K562 (cell line): Measurements from ENCODE around the gene NR1D1. TPM values are rescaled to one million over a fixed set of nuclear protein-coding genes. Genes with fewer than 3 reads are reported as not detected.

Source experiments
- ARID2 ChIP-seq: fragments of 450-650 bp; IDR thresholded peaks from 2 replicates; pipeline ENCODE4 v1.6.1; 2017; ENCODE audit warnings: antibody characterized with exemption, mild to moderate bottlenecking
- CBFB ChIP-seq: sonication (generic); formaldehyde crosslinking; IDR thresholded peaks from 2 replicates; pipeline ENCODE4 v1.4.0; 2020; ENCODE audit warnings: mild to moderate bottlenecking, missing genetic modification reagents
- CHD1 ChIP-seq: fragments of 200-600 bp; sonication (generic); IDR thresholded peaks from one replicate; pipeline ENCODE4 v1.6.1; 2012; ENCODE audit warnings: mild to moderate bottlenecking, moderate library complexity, low read length, inconsistent platforms
- E2F3 ChIP-seq: fragments of 250-450 bp; sonication (Bioruptor Pico); IDR thresholded peaks from 2 replicates; pipeline ENCODE4 v1.4.0; 2020; ENCODE audit warnings: mild to moderate bottlenecking
- MTA1 ChIP-seq: fragments of 450-650 bp; IDR thresholded peaks from 2 replicates; pipeline ENCODE4 v1.6.1; 2017; ENCODE audit warnings: borderline replicate concordance
- MYBL2 ChIP-seq, 2 experiments: fragments of 450-650 bp in 1 of 2; sonication (generic) in 1 of 2; formaldehyde crosslinking in 1 of 2; IDR thresholded peaks; 2 replicates each; pipeline versions ENCODE4 v1.6.1 to v1.8.1; 2017 to 2022; ENCODE audit warnings: borderline replicate concordance in 1 of 2, inconsistent platforms in 1 of 2, low read depth in 1 of 2, mild to moderate bottlenecking in 1 of 2, missing genetic modification reagents in 1 of 2, moderate library complexity in 1 of 2
- NBN ChIP-seq: fragments of 450-650 bp; IDR thresholded peaks from 2 replicates; pipeline ENCODE4 v1.6.1; 2016; ENCODE audit warnings: low read depth, mild to moderate bottlenecking
- NFIC ChIP-seq: fragments of 450-650 bp; IDR thresholded peaks from 2 replicates; pipeline ENCODE4 v1.6.1; 2017; ENCODE audit warnings: mild to moderate bottlenecking, inconsistent platforms
- NFRKB ChIP-seq: fragments of 450-650 bp; IDR thresholded peaks from 2 replicates; pipeline ENCODE4 v1.6.1; 2016; ENCODE audit warnings: low read depth
- RBFOX2 ChIP-seq: fragments of 200-400 bp; formaldehyde crosslinking; IDR thresholded peaks from 2 replicates; pipeline ENCODE4 v1.6.1; 2017; ENCODE audit warnings: low read depth, mild to moderate bottlenecking, low read length, moderate library complexity
- SIRT6 ChIP-seq: IDR thresholded peaks from one replicate; pipeline ENCODE4 v1.6.1; 2012; ENCODE audit warnings: low read depth, mild to moderate bottlenecking, control low read depth, inconsistent platforms, low read length, moderate library complexity
- STAG1 ChIP-seq: sonication (generic); formaldehyde crosslinking; IDR thresholded peaks from 2 replicates; pipeline ENCODE4 v1.5.0; 2020; ENCODE audit warnings: missing genetic modification reagents, borderline replicate concordance
- ZNF121 ChIP-seq: sonication (generic); formaldehyde crosslinking; conservative IDR thresholded peaks from 2 replicates; pipeline ENCODE4 v1.8.0; 2022; ENCODE audit warnings: missing genetic modification reagents
- ZNF561 ChIP-seq: fragments of 450-650 bp; formaldehyde crosslinking; conservative IDR thresholded peaks from 2 replicates; pipeline ENCODE4 v1.4.0; 2020; ENCODE audit warnings: mild to moderate bottlenecking, moderate library complexity
- ZNF584 ChIP-seq: fragments of 200-800 bp; sonication (Bioruptor generic); IDR thresholded peaks from 2 replicates; pipeline ENCODE4 v1.6.1; 2016; ENCODE audit warnings: low read depth, mild to moderate bottlenecking, missing genetic modification characterization, missing compliant biosample characterization
- ZNF764 ChIP-seq: fragments of 250-450 bp; sonication (Bioruptor Pico); IDR thresholded peaks from 2 replicates; pipeline ENCODE4 v1.4.0; 2020; ENCODE audit warnings: low read depth, mild to moderate bottlenecking, moderate library complexity
- polyA plus RNA-seq, 8 experiments: library from polyadenylated mRNA; depleted of rRNA in 4 of 8; stranded (reverse) in 5 of 8; unstranded in 3 of 8; fragments of >200 nt; fragmentation: Nextera tagmentation in 2 of 8; fragmentation: Illumina TruSeq in 1 of 8; extraction: Ambion mirVana in 2 of 8; extraction: Trizol in 1 of 8; gene quantifications; 2 replicates each; pipeline versions ENCODE4 v1.2.1 to v1.2.3, GENCODE V29; 2011 to 2014; ENCODE audit warnings: inconsistent platforms in 1 of 8, missing spikeins in 1 of 8
- total RNA-seq, 7 experiments: library from RNA; depleted of rRNA in 6 of 7; stranded (reverse); fragments of >200 nt in 6 of 7; fragmentation: Illumina TruSeq in 2 of 7; extraction: Trizol in 2 of 7; gene quantifications; 2 replicates each; pipeline versions ENCODE4 v1.2.1 to v1.2.3, GENCODE V29; 2011 to 2021; ENCODE audit warnings: low replicate concordance in 1 of 7
- TF ChIP-seq, protein P1 (sequence below): fragments of 450-650 bp; IDR thresholded peaks from 2 replicates; pipeline ENCODE4 v1.6.1; 2018; ENCODE audit warnings: mild to moderate bottlenecking, low read depth; ENCODE audit not compliant: partially characterized antibody
- TF ChIP-seq, protein P2 (sequence below): IDR thresholded peaks from 2 replicates; pipeline ENCODE4 v1.6.1; 2016; ENCODE audit warnings: missing genetic modification characterization, missing compliant biosample characterization
- TF ChIP-seq, protein P3 (sequence below): sonication (generic); formaldehyde crosslinking; IDR thresholded peaks from 2 replicates; pipeline ENCODE4 v1.5.0; 2020; ENCODE audit warnings: missing genetic modification reagents
- TF ChIP-seq, protein P4 (sequence below), 2 experiments: IDR thresholded peaks; 2 replicates each; pipeline ENCODE4 v1.6.1; 2012; ENCODE audit warnings: improper control_type of control experiment in 2 of 2, low read depth in 2 of 2, low read length in 2 of 2, borderline replicate concordance in 1 of 2

Gene NR1D1
- total and polyA plus RNA-seq, 9 of the 15 experiments (the other 6 are each of a cell fraction or from before 2014, with no cell fraction given), result 0.25 to 7.7 (median 0.65) TPM

- TF ChIP-seq, protein P1, sequence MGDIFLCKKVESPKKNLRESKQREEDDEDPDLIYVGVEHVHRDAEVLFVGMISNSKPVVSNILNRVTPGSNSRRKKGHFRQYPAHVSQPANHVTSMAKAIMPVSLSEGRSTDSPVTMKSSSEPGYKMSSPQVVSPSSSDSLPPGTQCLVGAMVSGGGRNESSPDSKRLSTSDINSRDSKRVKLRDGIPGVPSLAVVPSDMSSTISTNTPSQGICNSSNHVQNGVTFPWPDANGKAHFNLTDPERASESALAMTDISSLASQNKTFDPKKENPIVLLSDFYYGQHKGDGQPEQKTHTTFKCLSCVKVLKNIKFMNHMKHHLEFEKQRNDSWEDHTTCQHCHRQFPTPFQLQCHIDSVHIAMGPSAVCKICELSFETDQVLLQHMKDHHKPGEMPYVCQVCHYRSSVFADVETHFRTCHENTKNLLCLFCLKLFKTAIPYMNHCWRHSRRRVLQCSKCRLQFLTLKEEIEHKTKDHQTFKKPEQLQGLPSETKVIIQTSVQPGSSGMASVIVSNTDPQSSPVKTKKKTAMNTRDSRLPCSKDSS, result no peak
- TF ChIP-seq CHD1 (no peak), ZNF561 (no peak), ZNF121 (no peak), CBFB (no peak), RBFOX2 (peak; percentile 34), ZNF584 (no peak), STAG1 (CRISPR knock-in tag) (no peak), SIRT6 (no peak), ARID2 (peak; percentile 54), E2F3 (CRISPR knock-in tag) (no peak), NFRKB (peak; percentile 78), NBN (0 out of 2 replicates have a peak, but pooled peaks have one; percentile 56), MTA1 (peak; percentile 58), MYBL2 (IDR thresholded peaks at IDR 0.05; ENCODE audit: low read depth) (no peak), MYBL2 (CRISPR knock-in tag; IDR thresholded peaks at IDR 0.05; ENCODE audit: borderline replicate concordance) (no peak), ZNF764 (CRISPR knock-in tag) (no peak), NFIC (peak; percentile 32)
- TF ChIP-seq, protein P2, sequence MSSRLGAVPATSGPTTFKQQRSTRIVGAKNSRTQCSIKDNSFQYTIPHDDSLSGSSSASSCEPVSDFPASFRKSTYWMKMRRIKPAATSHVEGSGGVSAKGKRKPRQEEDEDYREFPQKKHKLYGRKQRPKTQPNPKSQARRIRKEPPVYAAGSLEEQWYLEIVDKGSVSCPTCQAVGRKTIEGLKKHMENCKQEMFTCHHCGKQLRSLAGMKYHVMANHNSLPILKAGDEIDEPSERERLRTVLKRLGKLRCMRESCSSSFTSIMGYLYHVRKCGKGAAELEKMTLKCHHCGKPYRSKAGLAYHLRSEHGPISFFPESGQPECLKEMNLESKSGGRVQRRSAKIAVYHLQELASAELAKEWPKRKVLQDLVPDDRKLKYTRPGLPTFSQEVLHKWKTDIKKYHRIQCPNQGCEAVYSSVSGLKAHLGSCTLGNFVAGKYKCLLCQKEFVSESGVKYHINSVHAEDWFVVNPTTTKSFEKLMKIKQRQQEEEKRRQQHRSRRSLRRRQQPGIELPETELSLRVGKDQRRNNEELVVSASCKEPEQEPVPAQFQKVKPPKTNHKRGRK (tag), result no peak
- TF ChIP-seq, protein P3, sequence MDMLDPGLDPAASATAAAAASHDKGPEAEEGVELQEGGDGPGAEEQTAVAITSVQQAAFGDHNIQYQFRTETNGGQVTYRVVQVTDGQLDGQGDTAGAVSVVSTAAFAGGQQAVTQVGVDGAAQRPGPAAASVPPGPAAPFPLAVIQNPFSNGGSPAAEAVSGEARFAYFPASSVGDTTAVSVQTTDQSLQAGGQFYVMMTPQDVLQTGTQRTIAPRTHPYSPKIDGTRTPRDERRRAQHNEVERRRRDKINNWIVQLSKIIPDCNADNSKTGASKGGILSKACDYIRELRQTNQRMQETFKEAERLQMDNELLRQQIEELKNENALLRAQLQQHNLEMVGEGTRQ (CRISPR knock-in tag), result no peak
- TF ChIP-seq, protein P4, sequence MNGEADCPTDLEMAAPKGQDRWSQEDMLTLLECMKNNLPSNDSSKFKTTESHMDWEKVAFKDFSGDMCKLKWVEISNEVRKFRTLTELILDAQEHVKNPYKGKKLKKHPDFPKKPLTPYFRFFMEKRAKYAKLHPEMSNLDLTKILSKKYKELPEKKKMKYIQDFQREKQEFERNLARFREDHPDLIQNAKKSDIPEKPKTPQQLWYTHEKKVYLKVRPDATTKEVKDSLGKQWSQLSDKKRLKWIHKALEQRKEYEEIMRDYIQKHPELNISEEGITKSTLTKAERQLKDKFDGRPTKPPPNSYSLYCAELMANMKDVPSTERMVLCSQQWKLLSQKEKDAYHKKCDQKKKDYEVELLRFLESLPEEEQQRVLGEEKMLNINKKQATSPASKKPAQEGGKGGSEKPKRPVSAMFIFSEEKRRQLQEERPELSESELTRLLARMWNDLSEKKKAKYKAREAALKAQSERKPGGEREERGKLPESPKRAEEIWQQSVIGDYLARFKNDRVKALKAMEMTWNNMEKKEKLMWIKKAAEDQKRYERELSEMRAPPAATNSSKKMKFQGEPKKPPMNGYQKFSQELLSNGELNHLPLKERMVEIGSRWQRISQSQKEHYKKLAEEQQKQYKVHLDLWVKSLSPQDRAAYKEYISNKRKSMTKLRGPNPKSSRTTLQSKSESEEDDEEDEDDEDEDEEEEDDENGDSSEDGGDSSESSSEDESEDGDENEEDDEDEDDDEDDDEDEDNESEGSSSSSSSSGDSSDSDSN (IDR thresholded peaks at IDR 0.05; ENCODE audit: borderline replicate concordance in 1 of 2, low read depth in 2 of 2, low read length in 2 of 2), result peak in 1 of 2 experiments; percentile 66; a peak in 1 of 4 replicates
Measured at GRCh38 chr17:40122999-40123810, 22.8 kb upstream of the NR1D1 start (continued).
